SKM-1 (cell line): ENCODE measurements around the gene BTAF1.

Experiments used
- DNase-seq: peaks from one replicate; lab custom pipeline; 2025; ENCODE audit not compliant: unreplicated experiment; lab: John Stamatoyannopoulos, UW

Gene BTAF1

GRCh38 chr10:92042541-92042940 lies 119.0 kb downstream of the BTAF1 start:
- DNase-seq = no peak

GRCh38 chr10:92045641-92046106 lies 122.1 kb downstream of the BTAF1 start:
- no peak for DNase-seq

GRCh38 chr10:92047215-92047614 lies 123.6 kb downstream of the BTAF1 start:
- no peak for DNase-seq

GRCh38 chr10:92052088-92052487 lies 128.5 kb downstream of the BTAF1 start:
- DNase-seq = no peak

GRCh38 chr10:92052741-92053140 lies 129.2 kb downstream of the BTAF1 start:
- DNase-seq = no peak

- no peak for DNase-seq
These were observed 131.2 kb downstream of the BTAF1 start for GRCh38 chr10:92054807-92055206.

GRCh38 chr10:92062273-92062672 lies 138.7 kb downstream of the BTAF1 start:
- DNase-seq = no peak

- no peak for DNase-seq
These were observed 140.9 kb downstream of the BTAF1 start for GRCh38 chr10:92064506-92064905.

- DNase-seq = no peak
These were observed 142.8 kb downstream of the BTAF1 start for GRCh38 chr10:92066386-92066785.

- no peak for DNase-seq
These were observed 145.3 kb downstream of the BTAF1 start for GRCh38 chr10:92068900-92069299.

- DNase-seq = no peak
These were observed 150.7 kb downstream of the BTAF1 start for GRCh38 chr10:92074126-92074887.

GRCh38 chr10:92075829-92076228 lies 152.3 kb downstream of the BTAF1 start:
- DNase-seq = no peak

GRCh38 chr10:92076722-92077121 lies 153.2 kb downstream of the BTAF1 start:
- DNase-seq = no peak

- no peak for DNase-seq
These were observed 155.4 kb downstream of the BTAF1 start for GRCh38 chr10:92079003-92079402.
